ENCODE data around the gene CDK11B.
"Not testable (repeated sequence)": the region's sequence is repeated elsewhere in the genome, so short reads cannot be mapped to it uniquely, and the experiment has no call there.

CDK11B gene

GRCh38 chr1:1658583-1659549 lies at the start of gene CDK11B:
CDK11B (minus strand) TSS chr1:1659004; CDS start chr1:1657485, 1,519 bp downstream.
- DNase-seq = peak; percentile 84

GRCh38 chr1:1707897-1708296 lies 49.1 kb upstream of the CDK11B start:
- not testable (repeated sequence) for DNase-seq

GRCh38 chr1:1707241-1707640 lies 48.4 kb upstream of the CDK11B start:
- DNase-seq = not testable (repeated sequence)

GRCh38 chr1:1705623-1706022 lies 46.8 kb upstream of the CDK11B start:
- not testable (repeated sequence) for DNase-seq

- DNase-seq = not testable (repeated sequence)
Measured at GRCh38 chr1:1704284-1704957, 45.6 kb upstream of the CDK11B start.

- DNase-seq = no peak
Measured at GRCh38 chr1:1703796-1704195, 45.0 kb upstream of the CDK11B start.

GRCh38 chr1:1702506-1702905 lies 43.7 kb upstream of the CDK11B start:
- DNase-seq = not testable (repeated sequence)

- DNase-seq = not testable (repeated sequence)
Measured at GRCh38 chr1:1700557-1700956, 41.8 kb upstream of the CDK11B start.

- DNase-seq = not testable (repeated sequence)
Measured at GRCh38 chr1:1700067-1700466, 41.3 kb upstream of the CDK11B start.

GRCh38 chr1:1699061-1699460 lies 40.3 kb upstream of the CDK11B start:
- DNase-seq = not testable (repeated sequence)

GRCh38 chr1:1697358-1698183 lies 38.8 kb upstream of the CDK11B start:
- not testable (repeated sequence) for DNase-seq

GRCh38 chr1:1696431-1697357 lies 37.9 kb upstream of the CDK11B start:
- not testable (repeated sequence) for DNase-seq

GRCh38 chr1:1692714-1693647 lies 34.2 kb upstream of the CDK11B start, which contains the start of gene SLC35E2B:
SLC35E2B (minus strand) TSS chr1:1692795; CDS start chr1:1676699, 16,096 bp downstream.
- DNase-seq = peak; percentile 86

GRCh38 chr1:1692324-1692713 lies 33.5 kb upstream of the CDK11B start:
- DNase-seq = peak; percentile 42

- DNase-seq = not testable (repeated sequence)
Measured at GRCh38 chr1:1691443-1691842, 32.6 kb upstream of the CDK11B start.

- not testable (repeated sequence) for DNase-seq
Measured at GRCh38 chr1:1689526-1689925, 30.7 kb upstream of the CDK11B start.

- no peak for DNase-seq
Measured at GRCh38 chr1:1687846-1688245, 29.0 kb upstream of the CDK11B start.

- DNase-seq = no peak
Measured at GRCh38 chr1:1684031-1684681, 25.4 kb upstream of the CDK11B start.

GRCh38 chr1:1683104-1683905 lies 24.5 kb upstream of the CDK11B start:
- no peak for DNase-seq

All from NCI-H1105 (cell line).